ENCODE measurements around the gene EIF4A3. TPM values are rescaled to one million over a fixed set of nuclear protein-coding genes. Genes with fewer than 3 reads are reported as not detected.

EIF4A3 gene
- total RNA-seq, 4 donors from 2014 or later: 27.4 to 32.8 (median 30.0) TPM

GRCh38 chr17:80101946-80102663 is 44.8 kb downstream of the EIF4A3 start:
- H3K27ac ChIP-seq: peak overlapping the region; percentile 87 to 90 (median 88)
- H3K36me3 ChIP-seq: no peaks in the 10 kb centered on the region
- DNase-seq (no peak), ATAC-seq (peak; percentile 24 to 31)
- H3K27me3 ChIP-seq: no peaks in the 10 kb centered on the region
- no peaks in the 10 kb centered on the region for H3K9me3 ChIP-seq
- H3K4me3 ChIP-seq: peak overlapping the region; percentile 72 to 93 (median 88)
- TF ChIP-seq POLR2A (IDR thresholded peaks at IDR 0.05): no peak
- no peak for TF ChIP-seq CTCF (IDR thresholded peaks at IDR 0.05 in 4 of 5, conservative IDR thresholded peaks at IDR 0.05 in 1 of 5)
- peaks cover 9 to 20% of the 10 kb centered on the region in 2 donors for H3K4me1 ChIP-seq
- in situ Hi-C loops (cut with MboI; ENCODE audit: low sequenced_read_pairs in 4 of 4) (no loop called here), intact Hi-C loops (cut with DNase I; ENCODE audit: low total_unique reads) (loop anchor here (1.0 to 5.0 kb wide), 2 partner anchors 45 to 160 kb away; partner anchors contain the start of genes EIF4A3 and RNF213)

GRCh38 chr17:80101011-80101945 is 45.6 kb downstream of the EIF4A3 start, which contains the start of gene GAA:
TSS of gene GAA (plus strand) at chr17:80101581. CDS start at chr17:80104587, 3,006 bp downstream.
- in situ Hi-C loops (cut with MboI; ENCODE audit: low sequenced_read_pairs in 4 of 4) (no loop called here), intact Hi-C loops (cut with DNase I; ENCODE audit: low total_unique reads) (loop anchor here (1.0 to 5.0 kb wide), 2 partner anchors 46 to 161 kb away; partner anchors contain the start of genes EIF4A3 and RNF213)
- Histone ChIP-seq H3K9me3 (no peaks in the 10 kb centered on the region), H3K27me3 (no peaks in the 10 kb centered on the region), H3K36me3 (no peaks in the 10 kb centered on the region), H3K4me1 (peaks cover 9 to 20% of the 10 kb centered on the region in 2 donors), H3K27ac (peak within 1 kb of the TSS; percentile 87 to 90 (median 88)), H3K4me3 (peak within 1 kb of the TSS; percentile 79 to 93 (median 88))
- ATAC-seq (peak; percentile 91 to 93), DNase-seq (peak; percentile 59 to 71)
- TF ChIP-seq POLR2A (IDR thresholded peaks at IDR 0.05) (peak; percentile 64 to 81), CTCF (IDR thresholded peaks at IDR 0.05 in 4 of 5, conservative IDR thresholded peaks at IDR 0.05 in 1 of 5) (peak in 4 of 5 experiments; percentile 96 to 99 (median 98))

- intact Hi-C loops (cut with DNase I; ENCODE audit: low total_unique reads): loop anchor here (5.0 kb wide), 1 partner anchor 162 kb away; the partner anchor contains the start of gene RNF213
- H3K27ac ChIP-seq: no peak overlapping the region
- no peaks in the 10 kb centered on the region for H3K9me3 ChIP-seq
- DNase-seq (no peak), ATAC-seq (no peak)
- TF ChIP-seq CTCF (IDR thresholded peaks at IDR 0.05 in 4 of 5, conservative IDR thresholded peaks at IDR 0.05 in 1 of 5) (no peak), POLR2A (IDR thresholded peaks at IDR 0.05) (no peak)
- peaks cover 9 to 20% of the 10 kb centered on the region in 2 donors for H3K4me1 ChIP-seq
- H3K4me3 ChIP-seq: no peak overlapping the region
- H3K27me3 ChIP-seq: no peaks in the 10 kb centered on the region
- H3K36me3 ChIP-seq: no peaks in the 10 kb centered on the region
- in situ Hi-C loops (cut with MboI; ENCODE audit: low sequenced_read_pairs in 4 of 4): no loop called here
Measured at GRCh38 chr17:80100035-80100323, 46.9 kb downstream of the EIF4A3 start.

GRCh38 chr17:80099291-80100034 is 47.5 kb downstream of the EIF4A3 start:
- no peaks in the 10 kb centered on the region for H3K27me3 ChIP-seq
- intact Hi-C loops (cut with DNase I; ENCODE audit: low total_unique reads) (loop anchor here (5.0 kb wide), 1 partner anchor 163 kb away; the partner anchor contains the start of gene RNF213), in situ Hi-C loops (cut with MboI; ENCODE audit: low sequenced_read_pairs in 4 of 4) (no loop called here)
- H3K27ac ChIP-seq: no peak overlapping the region
- no peaks in the 10 kb centered on the region for H3K36me3 ChIP-seq
- no peaks in the 10 kb centered on the region for H3K9me3 ChIP-seq
- DNase-seq: no peak
- no peak for TF ChIP-seq CTCF (IDR thresholded peaks at IDR 0.05 in 4 of 5, conservative IDR thresholded peaks at IDR 0.05 in 1 of 5)
- TF ChIP-seq POLR2A (IDR thresholded peaks at IDR 0.05): no peak
- no peak overlapping the region for H3K4me3 ChIP-seq
- peaks cover 9 to 20% of the 10 kb centered on the region in 2 donors for H3K4me1 ChIP-seq
- no peak for ATAC-seq
